ENCODE data around the gene PIWIL4.
"Not testable (repeated sequence)": the region's sequence is repeated elsewhere in the genome, so short reads cannot be mapped to it uniquely, and the experiment has no call there.

PIWIL4 gene

DNA sequence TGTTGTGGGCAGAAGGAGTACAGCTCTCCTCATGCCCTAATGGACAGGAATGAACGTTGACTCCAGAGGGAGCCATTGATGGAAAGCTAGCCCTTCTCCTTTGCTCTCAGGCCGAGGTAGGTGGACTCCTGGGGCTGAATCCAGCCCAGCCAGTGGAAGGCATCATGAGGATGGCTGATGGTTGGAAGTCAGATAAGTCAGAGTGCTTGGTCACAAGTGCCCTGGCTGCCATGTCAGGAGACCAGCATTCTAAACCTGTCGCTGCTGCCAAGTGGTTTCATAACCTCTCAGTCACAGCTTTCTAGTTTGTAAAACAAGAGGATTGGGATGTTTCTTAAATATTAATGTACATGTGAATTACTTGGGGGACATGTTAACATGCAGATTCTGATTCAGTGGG lies 32.3 kb downstream of the PIWIL4 start:
- TF ChIP-seq, protein P1, sequence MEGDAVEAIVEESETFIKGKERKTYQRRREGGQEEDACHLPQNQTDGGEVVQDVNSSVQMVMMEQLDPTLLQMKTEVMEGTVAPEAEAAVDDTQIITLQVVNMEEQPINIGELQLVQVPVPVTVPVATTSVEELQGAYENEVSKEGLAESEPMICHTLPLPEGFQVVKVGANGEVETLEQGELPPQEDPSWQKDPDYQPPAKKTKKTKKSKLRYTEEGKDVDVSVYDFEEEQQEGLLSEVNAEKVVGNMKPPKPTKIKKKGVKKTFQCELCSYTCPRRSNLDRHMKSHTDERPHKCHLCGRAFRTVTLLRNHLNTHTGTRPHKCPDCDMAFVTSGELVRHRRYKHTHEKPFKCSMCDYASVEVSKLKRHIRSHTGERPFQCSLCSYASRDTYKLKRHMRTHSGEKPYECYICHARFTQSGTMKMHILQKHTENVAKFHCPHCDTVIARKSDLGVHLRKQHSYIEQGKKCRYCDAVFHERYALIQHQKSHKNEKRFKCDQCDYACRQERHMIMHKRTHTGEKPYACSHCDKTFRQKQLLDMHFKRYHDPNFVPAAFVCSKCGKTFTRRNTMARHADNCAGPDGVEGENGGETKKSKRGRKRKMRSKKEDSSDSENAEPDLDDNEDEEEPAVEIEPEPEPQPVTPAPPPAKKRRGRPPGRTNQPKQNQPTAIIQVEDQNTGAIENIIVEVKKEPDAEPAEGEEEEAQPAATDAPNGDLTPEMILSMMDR (IDR thresholded peaks at IDR 0.05; ENCODE audit: borderline replicate concordance, control extremely low read depth, extremely low read depth, insufficient read depth, missing control alignments): no peak
- in situ Hi-C loops (cut with MboI; ENCODE audit: low sequenced_read_pairs, unreplicated experiment): loop anchor here (10.0 kb wide), 1 partner anchor 55 kb away; the partner anchor contains the start of gene FUT4
- no peak for DNase-seq (ENCODE audit: low spot score)

DNA sequence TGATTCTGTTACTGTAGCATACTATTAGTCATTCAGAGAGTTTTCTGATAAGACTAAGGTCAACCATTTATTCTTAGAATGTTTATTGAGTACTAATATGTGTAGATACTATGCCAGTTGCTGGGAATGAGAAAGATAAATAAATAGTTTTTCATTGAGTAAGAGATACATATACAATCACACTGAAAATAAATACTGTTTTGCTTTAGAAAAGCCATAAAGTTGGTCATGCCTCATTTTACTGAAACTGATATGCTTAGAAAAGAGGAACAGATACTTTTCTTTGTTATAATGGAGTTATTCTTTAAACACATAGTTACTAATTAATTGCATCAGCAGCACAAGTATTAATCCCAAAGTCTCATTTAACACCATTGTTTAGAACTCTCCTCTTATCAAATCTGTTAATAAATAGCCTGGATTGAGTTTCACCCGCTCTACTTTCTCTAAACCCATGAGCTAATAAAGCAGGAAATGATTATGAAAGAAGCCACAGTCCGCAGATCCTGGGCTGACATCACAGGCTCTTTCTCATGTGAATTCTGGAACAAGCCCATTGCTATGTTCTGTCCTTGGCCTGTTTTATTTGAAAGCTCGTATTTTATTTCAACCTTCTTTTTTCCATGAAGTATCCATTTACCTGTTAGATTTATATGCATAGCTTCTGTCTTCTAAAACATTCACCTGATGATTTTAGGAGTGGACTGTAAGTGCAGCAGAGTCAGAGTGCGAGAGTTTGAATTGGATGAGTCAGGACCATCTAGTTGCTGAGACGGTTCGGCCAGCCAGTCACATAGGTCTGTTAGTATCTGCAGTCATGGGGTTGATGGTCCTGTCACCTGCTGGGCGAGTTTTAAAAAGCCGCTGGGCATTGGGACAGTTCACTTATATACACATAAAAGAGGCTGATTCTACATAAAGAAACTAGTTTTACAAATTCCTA lies 35.5 kb downstream of the PIWIL4 start:
- in situ Hi-C loops (cut with MboI; ENCODE audit: low sequenced_read_pairs, unreplicated experiment): loop anchor here (5.0 kb wide), 1 partner anchor 80 kb away; no protein-coding TSS in a partner anchor
- TF ChIP-seq, protein P1 (IDR thresholded peaks at IDR 0.05; ENCODE audit: borderline replicate concordance, control extremely low read depth, extremely low read depth, insufficient read depth, missing control alignments): peak; percentile 57
- peak; percentile 44 for DNase-seq (ENCODE audit: low spot score)

DNA sequence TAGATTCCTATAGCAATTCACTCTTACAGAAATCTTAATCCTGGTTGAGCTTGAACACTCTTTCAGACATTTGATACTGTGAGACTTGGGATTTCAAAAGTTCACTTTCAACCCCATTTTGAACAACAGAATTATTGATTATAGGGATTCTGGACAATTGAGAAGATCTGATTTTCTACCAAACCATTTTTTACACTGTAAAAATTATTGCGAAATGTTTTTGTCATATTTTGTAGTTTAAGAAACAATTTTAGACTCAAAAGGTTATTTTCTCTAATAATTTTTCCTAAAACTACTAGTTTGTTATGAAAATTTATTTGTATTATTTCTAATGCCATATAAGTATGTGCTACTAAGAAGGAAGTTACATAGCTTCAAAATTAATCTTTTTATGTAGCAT lies 36.4 kb downstream of the PIWIL4 start:
- TF ChIP-seq, protein P1 (IDR thresholded peaks at IDR 0.05; ENCODE audit: borderline replicate concordance, control extremely low read depth, extremely low read depth, insufficient read depth, missing control alignments): no peak
- in situ Hi-C loops (cut with MboI; ENCODE audit: low sequenced_read_pairs, unreplicated experiment): loop anchor here (5.0 kb wide), 1 partner anchor 81 kb away; no protein-coding TSS in a partner anchor
- no peak for DNase-seq (ENCODE audit: low spot score)

DNA sequence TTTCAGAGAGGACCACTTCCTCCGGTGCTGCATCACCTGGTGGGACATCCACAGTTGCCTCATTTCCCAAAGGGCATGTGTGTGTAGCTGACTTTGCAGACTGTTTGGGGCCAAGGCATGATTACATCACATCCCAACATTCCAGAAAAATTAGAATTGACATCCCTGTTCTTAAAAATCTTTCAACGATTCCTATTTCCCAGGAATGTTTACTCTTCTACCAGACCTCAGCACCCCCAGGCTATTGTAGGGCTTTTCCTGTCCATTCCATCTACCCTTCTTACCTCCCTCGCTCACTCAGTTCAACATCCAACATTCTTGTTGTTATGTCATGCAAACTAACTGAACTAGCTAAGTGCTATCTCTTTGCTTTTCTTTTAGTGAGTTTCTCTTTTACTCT lies 37.3 kb downstream of the PIWIL4 start:
- in situ Hi-C loops (cut with MboI; ENCODE audit: low sequenced_read_pairs, unreplicated experiment): loop anchor here (5.0 kb wide), 1 partner anchor 82 kb away; no protein-coding TSS in a partner anchor
- TF ChIP-seq, protein P1 (IDR thresholded peaks at IDR 0.05; ENCODE audit: borderline replicate concordance, control extremely low read depth, extremely low read depth, insufficient read depth, missing control alignments): no peak
- DNase-seq (ENCODE audit: low spot score): no peak

DNA sequence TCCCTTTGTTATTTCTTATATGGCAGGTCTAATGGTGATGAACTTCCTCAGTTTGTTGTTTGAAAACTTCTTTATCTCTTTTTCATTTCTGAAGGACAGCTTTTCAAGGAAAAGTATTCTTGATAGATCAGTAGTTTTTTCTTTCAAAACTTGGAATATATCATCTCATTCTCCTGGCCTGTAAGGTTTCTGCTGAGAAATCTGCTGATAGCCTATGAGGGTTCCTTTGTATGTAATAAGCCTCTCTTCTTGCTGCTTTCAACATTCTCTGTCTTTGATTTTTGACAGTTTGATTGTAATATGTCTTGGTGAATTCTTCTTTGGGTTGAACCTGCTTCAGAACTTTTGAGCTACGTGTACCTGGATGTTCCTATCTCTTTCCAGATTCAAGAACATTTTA lies 46.0 kb downstream of the PIWIL4 start:
- in situ Hi-C loops (cut with MboI; ENCODE audit: low sequenced_read_pairs, unreplicated experiment): no loop called here
- TF ChIP-seq, protein P1 (IDR thresholded peaks at IDR 0.05; ENCODE audit: borderline replicate concordance, control extremely low read depth, extremely low read depth, insufficient read depth, missing control alignments): no peak
- no peak for DNase-seq (ENCODE audit: low spot score)

DNA sequence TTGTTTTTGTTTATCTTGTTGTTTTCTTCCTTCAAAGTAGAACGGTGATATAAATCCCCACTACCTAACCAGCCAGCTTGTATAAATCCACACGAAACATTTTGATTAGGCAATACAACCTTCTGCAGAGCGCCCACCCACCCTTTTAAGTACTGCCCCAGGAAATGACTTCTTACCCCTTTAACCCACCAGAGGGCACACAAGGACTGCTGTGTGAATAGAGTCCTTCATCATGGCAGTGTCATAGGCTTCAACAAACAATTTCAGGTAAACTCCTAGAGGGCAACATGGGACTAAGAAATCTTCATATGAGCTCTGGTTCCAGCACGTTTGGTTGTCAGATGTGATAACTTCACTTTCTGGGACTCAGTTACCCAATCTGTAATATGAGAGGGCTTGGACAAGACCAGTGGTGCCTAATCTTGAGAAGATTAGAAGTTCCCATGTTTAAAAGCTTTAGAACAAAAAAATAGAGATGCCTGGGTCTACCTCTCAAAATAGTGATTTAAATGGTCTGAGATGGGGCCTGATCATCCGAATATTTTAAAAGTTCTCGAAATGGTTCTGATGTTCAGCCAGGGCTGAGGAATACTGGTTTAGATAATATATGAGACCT lies 56.1 kb downstream of the PIWIL4 start:
- in situ Hi-C loops (cut with MboI; ENCODE audit: low sequenced_read_pairs, unreplicated experiment): no loop called here
- DNase-seq (ENCODE audit: low spot score): peak; percentile 48
- TF ChIP-seq, protein P1 (IDR thresholded peaks at IDR 0.05; ENCODE audit: borderline replicate concordance, control extremely low read depth, extremely low read depth, insufficient read depth, missing control alignments): peak; percentile 33

DNA sequence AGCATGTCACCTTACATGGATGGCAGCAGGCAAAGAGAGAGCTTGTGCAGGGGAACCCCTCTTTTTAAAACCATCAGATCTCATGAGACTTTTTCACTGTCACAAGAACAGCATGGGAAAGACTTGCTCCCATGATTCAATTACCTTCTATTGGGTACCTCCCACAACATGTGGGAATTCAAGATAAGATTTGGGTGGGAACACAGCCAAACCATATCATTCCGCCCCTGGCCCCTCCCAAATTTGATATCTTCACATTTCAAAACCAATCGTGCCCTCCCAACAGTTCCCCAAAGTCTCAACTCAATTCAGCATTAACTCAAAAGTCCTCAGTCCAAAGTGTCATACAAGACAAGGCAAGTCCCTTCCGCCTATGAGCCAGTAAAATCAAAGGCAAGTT lies 58.3 kb downstream of the PIWIL4 start:
- in situ Hi-C loops (cut with MboI; ENCODE audit: low sequenced_read_pairs, unreplicated experiment); DNase-seq (ENCODE audit: low spot score): not testable (repeated sequence)

DNA sequence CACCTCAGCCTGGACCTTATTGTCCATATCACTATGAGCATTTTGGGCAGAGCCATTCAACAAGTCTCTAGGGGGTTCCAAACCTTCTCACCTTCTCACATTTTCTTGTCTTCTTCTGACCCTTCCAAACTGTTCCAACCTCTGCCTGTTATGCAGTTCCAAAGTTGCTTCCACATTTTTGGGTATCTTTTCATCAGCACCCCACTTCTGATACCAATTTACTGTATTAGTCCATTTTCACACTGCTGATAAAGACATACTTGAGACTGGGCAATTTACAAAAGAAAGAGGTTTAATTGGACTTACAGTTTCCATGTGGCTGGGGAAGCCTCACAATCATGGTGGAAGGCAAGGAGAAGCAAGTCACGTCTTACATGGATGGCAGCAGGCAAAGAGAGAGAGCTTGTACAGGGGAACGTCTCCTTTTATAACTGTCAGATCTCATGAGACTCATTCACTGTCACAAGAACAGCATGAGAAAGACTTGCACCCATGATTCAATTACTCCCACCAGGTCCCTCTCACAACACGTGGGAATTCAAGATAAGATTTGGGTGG lies 59.9 kb downstream of the PIWIL4 start:
- DNase-seq (ENCODE audit: low spot score); in situ Hi-C loops (cut with MboI; ENCODE audit: low sequenced_read_pairs, unreplicated experiment): not testable (repeated sequence)

All from GM13976 (cell line).